Neural progenitor cell (in vitro differentiated cells): ENCODE measurements around the gene PITPNC1. TPM values are rescaled to one million over a fixed set of nuclear protein-coding genes. Genes with fewer than 3 reads are reported as not detected.
A peak's percentile ranks its signal among the peaks of the same experiment; 100 is the strongest.

Experiments
- DNase-seq: peaks from one replicate; pipeline ENCODE4 v3.0.0-alpha.2; 2016; ENCODE audit warnings: low spot score
- H2AFZ ChIP-seq: fragments of 200-600 bp; sonication (generic); replicated peaks from 2 replicates; pipeline ENCODE4 v1.6.1; 2016; ENCODE audit warnings: antibody characterized with exemption
- H3F3A ChIP-seq: fragments of 200-600 bp; sonication (generic); 2 replicates; pipeline ENCODE4 v1.6.1; 2016; ENCODE audit warnings: antibody characterized with exemption, low read depth
- H3K27ac ChIP-seq: fragments of 200-600 bp; sonication (generic); 2 replicates; pipeline ENCODE4 v1.5.1; 2016; ENCODE audit warnings: mild to moderate bottlenecking
- H3K27me3 ChIP-seq: fragments of 200-600 bp; sonication (generic); 2 replicates; pipeline ENCODE4 v1.6.1; 2016; ENCODE audit warnings: mild to moderate bottlenecking, moderate library complexity
- H3K36me3 ChIP-seq: fragments of 200-600 bp; sonication (generic); 2 replicates; pipeline ENCODE4 v1.5.1; 2016
- H3K4me1 ChIP-seq: fragments of 200-600 bp; sonication (generic); 2 replicates; pipeline ENCODE4 v1.6.1; 2016; ENCODE audit warnings: mixed run types
- H3K4me2 ChIP-seq: fragments of 200-600 bp; sonication (generic); 2 replicates; pipeline ENCODE4 v1.6.1; 2016
- H3K4me3 ChIP-seq: fragments of 200-600 bp; sonication (generic); 2 replicates; pipeline ENCODE4 v1.5.1; 2016
- H3K79me2 ChIP-seq: fragments of 200-600 bp; sonication (generic); 2 replicates; pipeline ENCODE4 v1.6.1; 2016; ENCODE audit warnings: low read depth
- H3K9ac ChIP-seq: fragments of 200-600 bp; sonication (generic); 2 replicates; pipeline ENCODE4 v1.6.1; 2016
- H3K9me3 ChIP-seq: fragments of 200-600 bp; sonication (generic); 2 replicates; pipeline ENCODE4 v1.5.1; 2016; ENCODE audit warnings: low read depth
- H4K20me1 ChIP-seq: fragments of 200-600 bp; sonication (generic); 2 replicates; pipeline ENCODE4 v1.6.1; 2016; ENCODE audit warnings: low read depth
- H3K27ac Mint-ChIP-seq: 3 replicates; pipeline ENCODE4 v1.8.0; 2021; ENCODE audit warnings: mixed read lengths
- H3K27me3 Mint-ChIP-seq: 2 replicates; pipeline ENCODE4 v1.8.0; 2022; ENCODE audit warnings: low read depth, mild to moderate bottlenecking, inconsistent platforms, moderate library complexity, mixed read lengths; ENCODE audit not compliant: insufficient read depth
- H3K36me3 Mint-ChIP-seq: 3 replicates; pipeline ENCODE4 v1.8.0; 2021; ENCODE audit warnings: mixed read lengths
- H3K4me1 Mint-ChIP-seq: 3 replicates; pipeline ENCODE4 v1.8.0; 2021; ENCODE audit warnings: mixed read lengths
- H3K4me3 Mint-ChIP-seq: 3 replicates; pipeline ENCODE4 v1.8.0; 2021; ENCODE audit warnings: mild to moderate bottlenecking, moderate library complexity, mixed read lengths
- H3K9me3 Mint-ChIP-seq: 3 replicates; pipeline ENCODE4 v1.8.0; 2020; ENCODE audit warnings: mixed read lengths
- CTCF ChIP-seq: fragments of 200-600 bp; sonication (generic); IDR thresholded peaks from 2 replicates; pipeline ENCODE4 v1.5.1; 2017; ENCODE audit warnings: antibody characterized with exemption, mild to moderate bottlenecking
- EZH2 ChIP-seq: fragments of 200-600 bp; sonication (generic); IDR thresholded peaks from 2 replicates; pipeline ENCODE4 v1.6.1; 2017; ENCODE audit warnings: antibody characterized with exemption, mild to moderate bottlenecking, moderate library complexity
- EZH2phosphoT487 ChIP-seq: fragments of 200-600 bp; sonication (generic); IDR thresholded peaks from 2 replicates; pipeline ENCODE4 v1.6.1; 2017; ENCODE audit warnings: antibody characterized with exemption
- total RNA-seq: library from RNA; depleted of rRNA; stranded (reverse); fragments of >200 nt; gene quantifications from 2 replicates; pipeline ENCODE4 v1.2.3, GENCODE V29; 2015; ENCODE audit warnings: low replicate concordance

Gene PITPNC1
- total RNA-seq, 1 donor from 2014 or later = 8.1 TPM

DNA sequence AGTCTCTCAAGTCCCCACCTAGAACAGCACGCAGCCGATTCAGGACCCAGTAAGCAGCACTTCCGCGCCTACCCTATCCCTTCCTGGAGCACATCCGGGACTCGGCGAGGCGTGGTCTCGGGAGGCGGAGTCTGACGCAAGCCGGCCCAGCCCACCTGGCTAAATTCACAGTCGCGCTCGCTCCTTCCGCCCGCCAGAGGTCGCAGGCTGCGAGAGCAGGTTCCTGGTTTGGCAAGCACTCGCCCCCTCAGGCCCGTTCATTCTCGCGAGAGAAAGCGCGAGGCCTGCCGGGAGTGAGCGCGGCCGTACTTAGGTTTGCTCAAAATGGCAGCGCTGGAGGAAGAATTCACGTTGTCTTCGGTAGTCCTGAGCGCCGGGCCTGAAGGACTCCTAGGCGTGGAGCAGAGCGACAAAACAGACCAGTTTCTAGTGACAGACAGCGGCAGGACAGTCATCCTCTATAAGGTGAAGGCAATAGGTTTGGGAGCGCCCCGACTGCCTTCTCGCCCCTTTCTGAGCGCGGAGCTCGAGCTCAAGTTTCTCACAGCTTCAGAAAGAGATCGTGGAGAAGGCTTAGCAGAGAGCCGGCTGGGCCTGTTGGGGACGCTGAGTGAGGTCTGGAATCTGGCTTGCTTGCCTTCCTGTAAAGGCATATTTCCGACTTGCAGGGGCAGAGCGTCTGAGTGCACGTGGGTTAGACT, 340.7 kb downstream of the PITPNC1 start, which contains the start of gene NOL11:
Gene NOL11, plus strand, starts transcription at position 313 of the 701 bp plus-strand sequence. Its CDS starts 12 bp downstream, at position 325.
- peaks cover 2% of the 10 kb centered on the region for H3K27me3 Mint-ChIP-seq
- peak within 1 kb of the TSS; percentile 67 for H2AFZ ChIP-seq
- peak within 1 kb of the TSS; percentile 89 for H3K27ac ChIP-seq
- H3K9me3 Mint-ChIP-seq = peaks cover 6% of the 10 kb centered on the region
- peak within 1 kb of the TSS; percentile 98 for H3K9ac ChIP-seq
- H3K27me3 ChIP-seq = no peaks in the 10 kb centered on the region
- peaks cover 23% of the 10 kb centered on the region for H3K36me3 ChIP-seq
- H3K4me3 ChIP-seq = peak within 1 kb of the TSS; percentile 82
- peak; percentile 85 for TF ChIP-seq CTCF
- TF ChIP-seq EZH2phosphoT487 = no peak
- no peak for TF ChIP-seq EZH2
- peaks cover 2% of the 10 kb centered on the region for H3K36me3 Mint-ChIP-seq
- H3K9me3 ChIP-seq = peaks cover 8% of the 10 kb centered on the region
- peaks cover 39% of the 10 kb centered on the region for H3K79me2 ChIP-seq
- peak within 1 kb of the TSS; percentile 100 for H3K4me3 Mint-ChIP-seq
- peaks cover 18% of the 10 kb centered on the region for H3K4me1 ChIP-seq
- H3K4me1 Mint-ChIP-seq = peaks cover 6% of the 10 kb centered on the region
- peak within 1 kb of the TSS; percentile 96 for H3K4me2 ChIP-seq
- peaks cover 12% of the 10 kb centered on the region for H3F3A ChIP-seq
- H4K20me1 ChIP-seq = peaks cover 11% of the 10 kb centered on the region
- peak within 1 kb of the TSS; percentile 99 for H3K27ac Mint-ChIP-seq
- peak; percentile 99 for DNase-seq

GRCh38 chr17:67718325-67718941, 341.4 kb downstream of the PITPNC1 start:
- TF ChIP-seq CTCF = no peak
- no peak for TF ChIP-seq EZH2
- no peak for TF ChIP-seq EZH2phosphoT487
- Histone ChIP-seq H3K27me3 (no peaks in the 10 kb centered on the region), H3K27ac (peak overlapping the region; percentile 89), H3K9me3 (peaks cover 2% of the 10 kb centered on the region), H4K20me1 (peaks cover 11% of the 10 kb centered on the region), H2AFZ (peak overlapping the region; percentile 67), H3K36me3 (peaks cover 23% of the 10 kb centered on the region), H3K4me3 (peak overlapping the region; percentile 82), H3F3A (peaks cover 12% of the 10 kb centered on the region), H3K9ac (peak overlapping the region; percentile 98), H3K4me2 (peak overlapping the region; percentile 95), H3K79me2 (peaks cover 39% of the 10 kb centered on the region), H3K4me1 (peaks cover 18% of the 10 kb centered on the region)
- DNase-seq = no peak
- Mint-ChIP-seq H3K27me3 (peaks cover 2% of the 10 kb centered on the region), H3K36me3 (peaks cover 2% of the 10 kb centered on the region), H3K4me3 (peak overlapping the region; percentile 100), H3K9me3 (peaks cover under 1% of the 10 kb centered on the region), H3K27ac (peak overlapping the region; percentile 99), H3K4me1 (peaks cover 6% of the 10 kb centered on the region)

- Histone ChIP-seq H3K79me2 (peaks cover 23% of the 10 kb centered on the region), H3K9ac (no peak overlapping the region), H3K27me3 (no peaks in the 10 kb centered on the region), H3K27ac (no peak overlapping the region), H3K9me3 (no peaks in the 10 kb centered on the region), H3K4me3 (no peak overlapping the region), H3K4me2 (no peak overlapping the region), H3K4me1 (no peaks in the 10 kb centered on the region), H4K20me1 (no peaks in the 10 kb centered on the region), H2AFZ (no peak overlapping the region), H3F3A (peaks cover 5% of the 10 kb centered on the region), H3K36me3 (peaks cover 45% of the 10 kb centered on the region)
- no peak for DNase-seq
- Mint-ChIP-seq H3K4me3 (no peak overlapping the region), H3K4me1 (no peaks in the 10 kb centered on the region), H3K36me3 (peaks cover 42% of the 10 kb centered on the region), H3K27me3 (peaks cover 2% of the 10 kb centered on the region), H3K9me3 (no peaks in the 10 kb centered on the region), H3K27ac (no peak overlapping the region)
- TF ChIP-seq EZH2 (no peak), EZH2phosphoT487 (no peak), CTCF (no peak)
These were observed 348.3 kb downstream of the PITPNC1 start for GRCh38 chr17:67725373-67725791.
